T-cell (primary cell): ENCODE measurements around the gene PPP1R15B. TPM values are rescaled to one million over a fixed set of nuclear protein-coding genes. Genes with fewer than 3 reads are reported as not detected.
A peak's percentile ranks its signal among the peaks of the same experiment; 100 is the strongest.

ENCODE experiments used
- ATAC-seq, 4 experiments: fragments of 200-7000 bp in 3 of 4; fragments of 150-1000 bp in 1 of 4; cut with Tn5 transposase; replicated peaks in 1 of 4; 1 replicate in 3 of 4; 2 replicates in 1 of 4; pipeline ENCODE4 v1.10.0; 2021; ENCODE audit warnings: moderate library complexity in 3 of 4, mild to moderate bottlenecking in 2 of 4, moderate number of reproducible peaks in 1 of 4
- CTCF ChIA-PET, 2 donors: fragments of 300-600 bp; sonication (Branson Sonifier 250); formaldehyde crosslinking; loops; one replicate each; lab custom pipeline; 2022; ENCODE audit warnings: antibody characterized with exemption in 2 of 2; lab: Charles Lee
- POLR2A ChIA-PET, 2 donors: fragments of 300-600 bp; sonication (Branson Sonifier 250); formaldehyde crosslinking; loops; one replicate each; lab custom pipeline; 2022; ENCODE audit warnings: antibody characterized with exemption in 2 of 2; lab: Charles Lee
- DNase-seq, 35 experiments: peaks; one replicate each; pipeline versions ENCODE4 v3.0.0 to v3.0.0-alpha.2; 2013 to 2023
- H3K27ac ChIP-seq: one replicate; pipeline ENCODE4 v1.5.1; 2013; ENCODE audit warnings: low read length
- H3K27me3 ChIP-seq, 2 experiments: replicated peaks in 1 of 2; 1 replicate in 1 of 2; 2 replicates in 1 of 2; pipeline versions ENCODE4 v1.6.1 to v1.7.0; 2013; ENCODE audit warnings: low read length in 1 of 2, mixed read lengths in 1 of 2; ENCODE audit not compliant: control insufficient read depth in 2 of 2, insufficient read depth in 2 of 2; ENCODE audit errors: extremely low read depth in 1 of 2
- H3K36me3 ChIP-seq, 2 donors: 1 replicate in 1 of 2; 2 replicates in 1 of 2; pipeline versions ENCODE4 v1.6.1 to v1.7.0; 2013; ENCODE audit warnings: low read length in 1 of 2; ENCODE audit not compliant: control insufficient read depth in 2 of 2, insufficient read depth in 1 of 2; ENCODE audit errors: extremely low read depth in 1 of 2
- H3K4me1 ChIP-seq, 2 experiments: 1 replicate in 1 of 2; 2 replicates in 1 of 2; pipeline versions ENCODE4 v1.6.1 to v1.7.0; 2013; ENCODE audit warnings: low read length in 2 of 2, mixed read lengths in 1 of 2; ENCODE audit not compliant: insufficient read depth in 2 of 2, control insufficient read depth in 1 of 2; ENCODE audit errors: extremely low read depth in 1 of 2
- H3K4me3 ChIP-seq, 2 donors: 1 replicate in 1 of 2; 2 replicates in 1 of 2; pipeline versions ENCODE4 v1.5.1 to v1.7.0; 2013; ENCODE audit warnings: mild to moderate bottlenecking in 2 of 2, low read length in 1 of 2, moderate library complexity in 1 of 2; ENCODE audit not compliant: control insufficient read depth in 1 of 2; ENCODE audit errors: extremely low read depth in 1 of 2
- H3K9me3 ChIP-seq: 2 replicates; pipeline ENCODE4 v1.7.0; 2013
- H3K27ac Mint-ChIP-seq, 2 donors: one replicate each; pipeline ENCODE4 v1.8.0; 2020 to 2021; ENCODE audit warnings: mild to moderate bottlenecking in 2 of 2, mixed read lengths in 2 of 2
- H3K27me3 Mint-ChIP-seq, 2 donors: one replicate each; pipeline ENCODE4 v1.8.0; 2021 to 2022; ENCODE audit warnings: mixed read lengths in 2 of 2
- H3K36me3 Mint-ChIP-seq: one replicate; pipeline ENCODE4 v1.8.0; 2021; ENCODE audit warnings: mixed read lengths
- H3K4me1 Mint-ChIP-seq, 3 donors: one replicate each; pipeline ENCODE4 v1.8.0; 2020 to 2022; ENCODE audit warnings: mixed read lengths in 3 of 3, mild to moderate bottlenecking in 1 of 3
- H3K4me3 Mint-ChIP-seq, 3 donors: one replicate each; pipeline ENCODE4 v1.8.0; 2020 to 2022; ENCODE audit warnings: mild to moderate bottlenecking in 3 of 3, mixed read lengths in 3 of 3, moderate library complexity in 3 of 3
- H3K9me3 Mint-ChIP-seq, 3 donors: one replicate each; pipeline ENCODE4 v1.8.0; 2020 to 2022; ENCODE audit warnings: mixed read lengths in 3 of 3
- WGBS: methylation state at CpG from one replicate; pipeline ENCODE4 v1.1.5; 2013; ENCODE audit warnings: missing lambda C conversion rate; ENCODE audit not compliant: insufficient coverage; 5-methylcytosine and 5-hydroxymethylcytosine counted together
- total RNA-seq, 35 experiments: library from RNA in 6 of 35; stranded (reverse) in 6 of 35; fragments of 120-200 nt in 1 of 35; gene quantifications; one replicate each; pipeline versions ENCODE4 v1.2.1 to v1.2.4 and lab custom pipeline; 2013 to 2026

PPP1R15B gene
- total RNA-seq, 5 donors from 2014 or later (not counting 1 experiment from before 2014, with no cell fraction given), result 67.9 to 151 (median 70.6) TPM

- DNase-seq (no peak), ATAC-seq (no peak)
- CTCF ChIA-PET, result interaction anchor here in 1 of 2 donors (0.7 kb wide), 1 partner anchor 38 kb away, joined by 3 read pairs; no protein-coding TSS in a partner anchor
- WGBS, result no CpG with 5 or more reads among the region's 3 CpGs
- Histone ChIP-seq H3K4me3 (no peak overlapping the region), H3K36me3 (peaks cover 4 to 49% of the 10 kb centered on the region in 2 donors), H3K27me3 (no peaks in the 10 kb centered on the region), H3K4me1 (peaks cover 4 to 10% of the 10 kb centered on the region in 2 experiments), H3K27ac (no peak overlapping the region), H3K9me3 (no peaks in the 10 kb centered on the region)
- Mint-ChIP-seq H3K27me3 (no peaks in the 10 kb centered on the region), H3K36me3 (peaks cover 35% of the 10 kb centered on the region), H3K4me3 (no peak overlapping the region), H3K4me1 (peaks cover 22 to 40% (median 29%) of the 10 kb centered on the region in 3 donors), H3K9me3 (no peaks in the 10 kb centered on the region), H3K27ac (peak overlapping the region in 1 of 2 donors; percentile 39)
- POLR2A ChIA-PET, result interaction anchor here in 1 of 2 donors (0.6 kb wide), 1 partner anchor 16 kb away, joined by 4 read pairs; no protein-coding TSS in a partner anchor
Measured at GRCh38 chr1:204401730-204402129, 9.9 kb downstream of the PPP1R15B start.

- Mint-ChIP-seq H3K4me1 (peaks cover 19 to 34% (median 26%) of the 10 kb centered on the region in 3 donors), H3K27ac (peak overlapping the region; percentile 40 to 44), H3K36me3 (peaks cover 32% of the 10 kb centered on the region), H3K4me3 (no peak overlapping the region), H3K27me3 (no peaks in the 10 kb centered on the region), H3K9me3 (no peaks in the 10 kb centered on the region)
- H3K4me1 ChIP-seq, result peaks cover 0 to 7% of the 10 kb centered on the region in 2 experiments
- peaks cover 4 to 48% of the 10 kb centered on the region in 2 donors for H3K36me3 ChIP-seq
- CTCF ChIA-PET, result interaction anchor here (0.5 to 1.2 kb wide), 3 partner anchors 38 to 238 kb away, joined by 3 to 4 read pairs (median 3); no protein-coding TSS in a partner anchor
- no peaks in the 10 kb centered on the region for H3K27me3 ChIP-seq
- POLR2A ChIA-PET, result interaction anchor here (0.6 to 0.7 kb wide), 2 partner anchors 10 to 15 kb away, joined by 3 to 4 read pairs; no protein-coding TSS in a partner anchor
- DNase-seq (no peak), ATAC-seq (no peak)
- no peak overlapping the region for H3K4me3 ChIP-seq
- 80% methylated on average over 1 of the region's 6 CpGs for WGBS
- no peak overlapping the region for H3K27ac ChIP-seq
- no peaks in the 10 kb centered on the region for H3K9me3 ChIP-seq
Measured at GRCh38 chr1:204400882-204401510, 10.6 kb downstream of the PPP1R15B start.

- peak in 33 of 35 experiments; percentile 11 to 81 (median 44) for DNase-seq
- Histone ChIP-seq H3K36me3 (peaks cover 0 to 25% of the 10 kb centered on the region in 2 donors), H3K9me3 (no peaks in the 10 kb centered on the region), H3K4me3 (no peak overlapping the region), H3K4me1 (no peaks in the 10 kb centered on the region), H3K27me3 (no peaks in the 10 kb centered on the region), H3K27ac (peak overlapping the region; percentile 36)
- ChIA-PET POLR2A (interaction anchor here (0.5 to 2.2 kb wide), 10 partner anchors 9 to 663 kb away, joined by 3 to 15 read pairs (median 3); partner anchors contain the start of genes MDM4 (in 1 of the 2) and PIK3C2B (in 1 of the 2)), CTCF (interaction anchor here (0.5 to 2.8 kb wide), 30 partner anchors 9 to 1367 kb away, joined by 3 to 53 read pairs (median 4); partner anchors contain the start of genes MDM4 (in 1 of the 2) and PIK3C2B (in 1 of the 2))
- peaks cover 24% of the 10 kb centered on the region for H3K36me3 Mint-ChIP-seq
- H3K27me3 Mint-ChIP-seq, result no peaks in the 10 kb centered on the region
- peaks cover 2 to 11% (median 6%) of the 10 kb centered on the region in 3 donors for H3K4me1 Mint-ChIP-seq
- no peak overlapping the region for H3K4me3 Mint-ChIP-seq
- peak; percentile 81 to 95 (median 88) for ATAC-seq
- 83% methylated on average over 1 of the region's 7 CpGs for WGBS
- no peaks in the 10 kb centered on the region for H3K9me3 Mint-ChIP-seq
- H3K27ac Mint-ChIP-seq, result peak overlapping the region; percentile 80 to 86
Measured at GRCh38 chr1:204398197-204399125, 13.2 kb downstream of the PPP1R15B start.

GRCh38 chr1:204396015-204396583 is 15.5 kb downstream of the PPP1R15B start:
- no peak overlapping the region for H3K4me3 ChIP-seq
- CTCF ChIA-PET, result interaction anchor here (0.6 to 0.7 kb wide), 7 partner anchors 29 to 1328 kb away, joined by 3 to 7 read pairs (median 5); no protein-coding TSS in a partner anchor
- H3K27me3 ChIP-seq, result no peaks in the 10 kb centered on the region
- no peaks in the 10 kb centered on the region for H3K27me3 Mint-ChIP-seq
- no CpG with 5 or more reads among the region's 4 CpGs for WGBS
- H3K9me3 ChIP-seq, result no peaks in the 10 kb centered on the region
- peaks cover 23% of the 10 kb centered on the region for H3K36me3 Mint-ChIP-seq
- peak overlapping the region; percentile 8 to 39 for H3K27ac Mint-ChIP-seq
- peaks cover 0 to 20% of the 10 kb centered on the region in 2 donors for H3K36me3 ChIP-seq
- H3K27ac ChIP-seq, result no peak overlapping the region
- no peaks in the 10 kb centered on the region for H3K9me3 Mint-ChIP-seq
- DNase-seq (no peak), ATAC-seq (no peak)
- POLR2A ChIA-PET, result interaction anchor here (0.6 to 1.2 kb wide), 2 partner anchors 12 to 25 kb away, joined by 3 read pairs; no protein-coding TSS in a partner anchor
- peaks cover 0 to under 1% of the 10 kb centered on the region in 2 experiments for H3K4me1 ChIP-seq
- no peak overlapping the region for H3K4me3 Mint-ChIP-seq
- peaks cover 7 to 18% (median 9%) of the 10 kb centered on the region in 3 donors for H3K4me1 Mint-ChIP-seq

- Mint-ChIP-seq H3K27me3 (no peaks in the 10 kb centered on the region), H3K9me3 (no peaks in the 10 kb centered on the region), H3K36me3 (peaks cover 7% of the 10 kb centered on the region), H3K4me3 (no peak overlapping the region), H3K27ac (peak overlapping the region in 1 of 2 donors; percentile 39), H3K4me1 (peaks cover 14 to 24% (median 18%) of the 10 kb centered on the region in 3 donors)
- POLR2A ChIA-PET, result no interaction called here
- Histone ChIP-seq H3K27ac (no peak overlapping the region), H3K9me3 (no peaks in the 10 kb centered on the region), H3K36me3 (peaks cover 0 to 2% of the 10 kb centered on the region in 2 donors), H3K4me1 (peaks cover 0 to 5% of the 10 kb centered on the region in 2 experiments), H3K27me3 (no peaks in the 10 kb centered on the region), H3K4me3 (no peak overlapping the region)
- CTCF ChIA-PET, result interaction anchor here in 1 of 2 donors (0.6 kb wide), 2 partner anchors 62 to 1495 kb away, joined by 3 to 8 read pairs; no protein-coding TSS in a partner anchor
- ATAC-seq (no peak), DNase-seq (no peak)
Measured at GRCh38 chr1:204391629-204392028, 20.0 kb downstream of the PPP1R15B start.
